ENCODE measurements around the gene ATP11C.

- no peak for TF ChIP-seq CTCF (IDR thresholded peaks at IDR 0.05 in 2 of 3, conservative IDR thresholded peaks at IDR 0.05 in 1 of 3; ENCODE audit: borderline replicate concordance in 1 of 3, insufficient read depth in 1 of 3, low read depth in 2 of 3, low read length in 2 of 3)
- no peak for TF ChIP-seq POLR2AphosphoS5 (IDR thresholded peaks at IDR 0.05; ENCODE audit: low read depth, low read length)
- no peak for TF ChIP-seq ELF1 (IDR thresholded peaks at IDR 0.05; ENCODE audit: borderline replicate concordance, low read depth)
- no peak for TF ChIP-seq EZH2 (IDR thresholded peaks at IDR 0.05)
Observed at GRCh38 chrX:139831675-139832456, 101.0 kb downstream of the ATP11C start.

Measured in HCT116 (cell line).